Bronchial epithelial cell (primary cell): ENCODE results near the gene LRP2. TPM values are rescaled to one million over a fixed set of nuclear protein-coding genes. Genes with fewer than 3 reads are reported as not detected.

Source experiments
- DNase-seq: peaks from one replicate; pipeline ENCODE4 v3.0.0-alpha.2; 2010; ENCODE audit warnings: low read depth
- FAIRE-seq: peaks from 2 replicates; lab custom pipeline; 2011; peaks lifted over from hg19 to GRCh38; lab: Jason Lieb, UNC
- H3K27me3 ChIP-seq: 2 replicates; pipeline ENCODE4 v1.5.1; 2011; ENCODE audit warnings: low read length; ENCODE audit not compliant: control insufficient read depth, insufficient read depth
- H3K36me3 ChIP-seq: 2 replicates; pipeline ENCODE4 v1.5.1; 2011; ENCODE audit warnings: low read length; ENCODE audit not compliant: control insufficient read depth, insufficient read depth
- H3K4me3 ChIP-seq: 2 replicates; pipeline ENCODE4 v1.5.1; 2011; ENCODE audit warnings: mild to moderate bottlenecking, low read depth, low read length, control low read depth
- CTCF ChIP-seq: IDR thresholded peaks from 2 replicates; pipeline ENCODE4 v1.5.1; 2011; ENCODE audit warnings: mild to moderate bottlenecking, moderate library complexity, low read length, control low read depth, inconsistent platforms; ENCODE audit not compliant: insufficient read depth, severe bottlenecking
- total RNA-seq: library from RNA; depleted of rRNA; stranded (reverse); fragments of >200 nt; gene quantifications from 2 replicates; pipeline ENCODE4 v1.2.1, GENCODE V29; 2014

LRP2 gene
- total RNA-seq, 1 donor from 2014 or later, result not detected

GRCh38 chr2:169114056-169114455 is 248.3 kb downstream of the LRP2 start:
- peaks cover 5% of the 10 kb centered on the region for H3K27me3 ChIP-seq
- no peak overlapping the region for H3K4me3 ChIP-seq
- FAIRE-seq (no peak), DNase-seq (no peak)
- TF ChIP-seq CTCF, result no peak
- H3K36me3 ChIP-seq, result no peaks in the 10 kb centered on the region

- Histone ChIP-seq H3K36me3 (no peaks in the 10 kb centered on the region), H3K4me3 (no peak overlapping the region), H3K27me3 (peaks cover 5% of the 10 kb centered on the region)
- FAIRE-seq (peak; percentile 40), DNase-seq (no peak)
- no peak for TF ChIP-seq CTCF
These were observed 249.5 kb downstream of the LRP2 start for GRCh38 chr2:169112841-169113240.

- DNase-seq (no peak), FAIRE-seq (no peak)
- H3K27me3 ChIP-seq, result no peaks in the 10 kb centered on the region
- TF ChIP-seq CTCF, result no peak
- no peaks in the 10 kb centered on the region for H3K36me3 ChIP-seq
- no peak overlapping the region for H3K4me3 ChIP-seq
These were observed 251.4 kb downstream of the LRP2 start for GRCh38 chr2:169110916-169111315.

GRCh38 chr2:169110419-169110818 is 251.9 kb downstream of the LRP2 start:
- FAIRE-seq, result no peak

GRCh38 chr2:169109502-169110409 is 252.6 kb downstream of the LRP2 start:
- H3K27me3 ChIP-seq, result no peaks in the 10 kb centered on the region
- FAIRE-seq, result no peak
- TF ChIP-seq CTCF, result peak; percentile 89
- no peak overlapping the region for H3K4me3 ChIP-seq
- no peaks in the 10 kb centered on the region for H3K36me3 ChIP-seq
- peak; percentile 62 for DNase-seq

More at GRCh38 chr2:169110419-169110818, 251.9 kb downstream of the LRP2 start:
- no peak overlapping the region for H3K4me3 ChIP-seq
- no peak for TF ChIP-seq CTCF
- no peaks in the 10 kb centered on the region for H3K27me3 ChIP-seq
- no peaks in the 10 kb centered on the region for H3K36me3 ChIP-seq
- DNase-seq, result no peak
